GM18507 (cell line): Measurements from ENCODE around the gene PCNX1.
"Not testable (repeated sequence)": the region's sequence is repeated elsewhere in the genome, so short reads cannot be mapped to it uniquely, and the experiment has no call there.

Source experiments
- DNase-seq: peaks from one replicate; pipeline ENCODE4 v3.0.0; 2011; ENCODE audit warnings: low read depth; ENCODE audit not compliant: insufficient read length; ENCODE audit errors: extremely low spot score
- FAIRE-seq: peaks from 2 replicates; lab custom pipeline; 2011; peaks lifted over from hg19 to GRCh38; lab: Jason Lieb, UNC

Gene PCNX1

DNA sequence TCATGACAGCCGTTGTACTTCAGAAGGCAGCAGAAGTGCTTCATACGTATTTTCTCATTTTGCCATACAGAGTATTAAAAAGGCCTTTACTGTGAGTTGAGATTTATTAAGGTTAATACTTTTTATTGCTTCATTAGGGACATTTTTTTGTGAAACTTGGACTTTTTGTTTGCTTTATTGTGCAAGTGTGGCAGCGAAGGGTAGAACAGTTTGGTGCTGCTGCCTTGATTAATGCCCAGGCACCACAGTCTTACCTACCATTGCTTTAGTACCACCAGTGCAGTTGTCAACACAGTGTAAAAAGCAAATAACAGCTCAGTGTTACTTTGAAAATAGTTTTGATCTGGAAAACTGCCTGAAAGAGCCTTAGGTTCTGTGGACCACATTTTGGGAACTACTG, 147.4 kb downstream of the PCNX1 start:
- DNase-seq (no peak), FAIRE-seq (no peak)

DNA sequence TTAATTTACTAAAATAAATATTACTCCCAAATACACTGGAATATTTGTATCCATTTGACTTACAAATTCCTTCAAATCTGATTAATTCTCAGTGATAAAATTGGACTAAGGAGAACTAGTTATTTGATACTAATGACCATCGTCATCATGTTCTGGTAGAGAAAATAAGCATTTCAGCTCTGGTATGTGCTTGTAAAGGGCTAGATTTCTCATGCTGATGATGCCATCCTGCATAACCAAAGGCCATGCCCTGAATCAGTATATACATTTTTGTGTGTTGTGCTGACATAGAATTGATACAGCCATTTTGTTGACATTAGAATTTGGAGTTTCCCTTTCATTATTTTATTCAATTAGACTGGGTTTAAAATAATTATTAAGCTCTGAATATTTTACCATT, 148.9 kb downstream of the PCNX1 start:
- no peak for DNase-seq
- FAIRE-seq = no peak

DNA sequence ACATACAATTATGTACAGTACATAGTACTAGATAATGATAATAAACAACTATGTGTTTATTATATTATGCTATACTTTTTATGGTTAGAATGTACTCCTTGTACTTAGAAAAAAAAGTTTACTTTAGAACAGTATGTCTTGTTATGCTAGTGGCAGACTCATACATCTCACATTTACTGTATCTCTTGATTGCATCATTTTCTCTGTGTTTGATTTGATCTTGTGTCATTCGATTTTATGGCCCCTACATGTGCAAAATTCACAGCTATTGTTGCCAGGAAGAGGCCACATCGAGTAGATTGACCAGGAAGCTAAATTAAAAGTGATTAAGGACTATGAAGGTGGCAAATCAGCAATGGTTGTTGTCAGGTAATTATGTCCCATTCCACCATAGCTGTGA, 153.0 kb downstream of the PCNX1 start:
- FAIRE-seq (no peak), DNase-seq (no peak)

DNA sequence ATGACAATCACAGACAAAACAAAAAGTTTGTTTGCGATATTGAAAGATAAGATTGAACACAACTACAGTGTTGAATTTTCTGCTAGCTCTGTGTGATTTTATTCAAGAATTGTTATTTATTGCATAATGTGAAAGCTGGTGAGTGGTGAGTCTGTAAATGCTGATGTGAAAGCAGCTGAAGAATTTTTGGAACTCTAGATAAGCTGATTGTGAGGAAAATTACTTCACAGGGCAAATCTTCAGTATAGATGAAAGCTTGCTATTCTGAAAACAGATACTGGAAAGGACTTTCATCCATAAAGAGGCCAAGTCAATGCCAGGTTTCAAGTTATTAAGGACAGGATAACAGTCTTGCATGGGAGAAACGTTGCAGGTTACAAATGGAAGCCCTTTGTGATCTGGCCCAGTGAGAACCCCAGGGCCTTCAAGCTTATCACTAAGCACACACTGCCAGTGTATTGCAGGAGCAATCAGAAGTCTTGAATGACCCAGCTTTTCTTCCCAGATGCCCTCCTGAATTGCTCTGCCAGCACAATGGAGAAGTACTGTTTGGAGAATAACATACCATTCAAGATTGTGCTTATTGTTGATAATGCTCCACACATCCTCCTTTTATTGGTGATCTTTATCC, 153.7 kb downstream of the PCNX1 start:
- DNase-seq (no peak), FAIRE-seq (no peak)

DNA sequence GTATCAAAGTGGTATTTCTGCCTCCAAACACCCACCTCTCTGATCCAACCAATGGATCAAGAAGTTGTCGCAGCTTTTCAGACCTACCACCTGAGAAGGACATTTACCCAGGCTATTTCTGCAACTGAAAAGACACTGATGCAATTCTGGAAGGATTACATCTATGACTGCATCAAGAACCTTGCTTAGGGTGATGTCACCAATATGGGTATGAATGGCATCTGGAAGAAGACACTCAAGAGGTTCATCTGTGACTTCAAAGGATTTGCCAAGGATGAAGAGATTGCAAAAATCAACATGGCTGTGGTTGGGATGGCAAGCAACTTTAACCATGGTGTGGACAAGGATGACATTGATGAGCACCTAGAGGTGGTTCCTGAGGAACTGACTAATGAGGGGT, 154.2 kb downstream of the PCNX1 start:
- no peak for FAIRE-seq
- DNase-seq = no peak

DNA sequence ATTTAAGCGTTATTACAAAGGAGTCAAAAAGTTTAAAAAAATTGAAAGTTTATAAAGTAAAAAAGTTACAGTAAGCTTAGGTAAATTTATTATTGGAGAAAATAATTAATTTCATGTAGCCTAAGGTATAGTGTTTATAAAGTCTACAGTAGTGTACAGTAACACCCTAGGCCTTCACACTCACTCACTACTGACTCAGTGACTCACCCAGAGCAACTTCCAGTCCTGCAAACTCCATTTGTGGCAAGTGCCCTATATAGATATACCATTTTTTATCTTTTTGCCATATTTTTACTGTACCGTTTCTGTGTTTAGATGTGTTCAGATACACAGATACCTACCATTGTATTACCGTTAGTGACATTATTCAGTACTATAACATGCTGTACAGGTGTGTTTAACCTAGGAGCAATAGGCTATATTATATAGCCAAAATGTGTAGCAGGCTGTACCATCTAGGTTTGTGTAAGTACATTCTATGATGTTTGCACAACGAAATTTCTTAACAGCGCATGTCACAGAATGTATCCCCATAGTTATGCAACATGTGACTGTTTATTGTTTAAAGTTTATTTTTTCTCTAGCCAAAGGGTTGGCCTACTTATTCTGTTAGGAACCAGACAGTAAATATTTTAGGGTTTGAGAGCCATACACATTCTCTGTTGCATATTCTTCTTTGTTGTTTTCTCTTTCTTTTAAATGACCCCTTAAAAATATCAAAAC, 155.5 kb downstream of the PCNX1 start:
- FAIRE-seq (peak; percentile 21), DNase-seq (no peak)

DNA sequence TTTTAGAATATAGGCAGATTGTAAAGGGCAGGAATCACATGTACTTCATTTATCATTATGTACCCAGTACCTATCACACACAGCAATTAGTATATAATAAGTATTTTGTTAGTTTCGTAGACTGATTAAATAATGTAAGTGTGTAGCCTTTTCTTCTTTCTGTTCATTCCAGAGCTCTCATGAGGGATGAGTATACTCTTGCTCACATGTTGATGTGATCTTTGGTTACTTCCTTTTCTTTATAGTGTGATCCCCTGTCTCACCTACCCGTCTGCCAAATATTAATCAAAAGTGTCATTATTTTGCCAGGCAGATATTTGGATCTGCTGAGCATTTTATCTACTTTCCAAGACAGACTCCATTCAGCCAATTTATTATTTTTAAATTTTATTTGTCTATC, 156.1 kb downstream of the PCNX1 start:
- FAIRE-seq = no peak
- no peak for DNase-seq

DNA sequence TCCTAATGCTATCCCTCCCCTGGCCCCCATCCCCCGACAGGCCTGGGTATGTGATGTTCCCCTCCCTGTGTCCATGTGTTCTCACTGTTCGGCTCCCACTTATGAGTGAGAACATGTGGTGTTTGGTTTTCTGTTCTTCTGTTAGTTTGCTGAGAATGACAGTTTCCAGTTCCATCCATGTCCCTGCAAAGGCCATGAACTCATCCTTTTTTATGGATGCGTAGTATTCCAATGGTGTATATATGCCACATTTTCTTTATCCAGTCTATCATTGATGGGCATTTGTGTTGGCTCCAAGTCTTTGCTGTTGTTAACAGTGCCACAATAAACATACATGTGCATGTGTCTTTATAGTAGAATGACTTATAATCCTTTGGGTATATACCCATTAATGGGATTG, 157.5 kb downstream of the PCNX1 start:
- DNase-seq, FAIRE-seq: not testable (repeated sequence)

DNA sequence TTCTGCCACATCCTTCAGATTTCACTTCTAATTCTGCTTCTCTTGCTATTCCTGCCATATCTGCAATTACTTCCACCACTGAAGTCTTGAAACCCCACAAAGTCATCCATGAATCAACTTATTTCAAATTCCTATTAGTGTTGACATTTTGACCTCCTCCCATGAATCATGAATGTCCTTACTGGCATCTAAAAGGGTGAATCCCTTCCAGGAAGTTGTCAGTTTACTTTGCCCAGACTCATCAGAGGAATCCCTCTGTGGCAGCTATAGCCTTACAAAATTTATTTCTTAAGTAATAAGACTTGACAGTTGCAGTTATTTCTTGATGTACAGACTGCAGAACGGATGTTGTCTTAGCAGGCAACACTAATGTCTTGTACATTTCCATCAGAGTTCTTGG, 162.9 kb downstream of the PCNX1 start:
- no peak for FAIRE-seq
- no peak for DNase-seq

DNA sequence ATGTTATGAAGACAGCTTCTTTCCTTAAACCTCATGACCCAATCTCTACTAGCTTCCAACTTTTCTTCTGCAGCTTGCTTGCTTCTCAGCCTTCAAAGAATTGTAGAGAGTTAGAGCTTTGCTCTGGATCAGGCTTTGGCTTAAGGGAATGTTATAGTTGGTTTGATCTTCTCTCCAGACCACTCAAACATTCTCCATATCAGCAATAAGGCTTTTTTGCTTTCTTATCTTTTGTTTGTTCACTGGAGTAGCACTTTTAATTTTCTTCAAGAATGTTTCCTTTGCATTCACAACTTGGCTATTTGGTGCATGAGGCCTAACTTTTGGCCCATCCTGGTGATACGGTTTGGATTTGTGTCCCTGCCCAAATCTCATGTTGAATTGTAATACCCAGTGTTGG, 163.8 kb downstream of the PCNX1 start:
- DNase-seq (no peak), FAIRE-seq (no peak)

DNA sequence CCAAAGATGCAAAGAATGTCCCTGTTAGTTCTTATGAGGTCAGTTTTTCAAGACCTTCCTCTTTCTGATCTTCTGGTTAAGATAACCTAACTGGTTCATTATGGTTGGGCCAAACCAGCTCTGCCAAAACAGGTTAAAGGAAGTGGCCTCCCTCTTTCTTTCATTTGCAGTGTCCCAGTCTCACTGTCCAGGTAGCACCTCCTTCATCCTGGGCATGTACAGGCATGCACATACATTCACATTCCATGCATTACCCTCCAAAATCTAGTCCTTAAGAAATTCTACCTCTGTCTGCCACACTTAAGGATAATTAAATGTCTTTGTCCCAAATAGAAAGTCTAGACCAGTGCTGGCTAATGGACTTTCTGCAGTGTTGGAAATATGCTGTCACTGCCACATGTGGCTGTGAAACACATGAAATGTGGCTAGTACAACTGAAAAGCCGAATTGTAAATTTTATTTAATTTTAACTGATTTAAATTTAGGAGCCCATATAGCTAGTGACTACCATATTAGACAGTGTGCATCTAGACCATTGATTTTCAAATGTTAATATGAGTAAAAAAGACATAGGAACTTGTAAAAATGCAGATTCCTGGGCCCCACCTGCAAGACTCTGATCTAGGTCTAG, 169.3 kb downstream of the PCNX1 start:
- DNase-seq = no peak
- no peak for FAIRE-seq

DNA sequence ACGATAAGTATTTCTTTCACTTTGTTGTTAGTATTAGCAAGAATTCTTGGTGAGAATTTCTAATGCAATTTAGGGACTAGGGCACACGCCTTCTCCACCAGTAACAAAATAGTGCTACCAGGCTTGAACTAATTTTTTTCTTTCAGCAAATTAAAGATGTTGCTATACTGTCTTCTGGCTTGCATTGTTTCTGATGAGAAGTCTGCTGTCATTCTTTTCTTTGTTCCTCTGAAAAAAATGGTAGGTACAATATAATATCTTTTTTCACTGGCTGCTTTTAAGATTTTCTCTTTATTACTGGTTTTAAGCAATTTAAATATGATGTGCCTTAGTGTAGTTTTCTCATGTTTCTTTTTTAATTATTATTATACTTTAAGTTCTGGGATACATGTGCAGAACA, 171.2 kb downstream of the PCNX1 start:
- DNase-seq (no peak), FAIRE-seq (no peak)

DNA sequence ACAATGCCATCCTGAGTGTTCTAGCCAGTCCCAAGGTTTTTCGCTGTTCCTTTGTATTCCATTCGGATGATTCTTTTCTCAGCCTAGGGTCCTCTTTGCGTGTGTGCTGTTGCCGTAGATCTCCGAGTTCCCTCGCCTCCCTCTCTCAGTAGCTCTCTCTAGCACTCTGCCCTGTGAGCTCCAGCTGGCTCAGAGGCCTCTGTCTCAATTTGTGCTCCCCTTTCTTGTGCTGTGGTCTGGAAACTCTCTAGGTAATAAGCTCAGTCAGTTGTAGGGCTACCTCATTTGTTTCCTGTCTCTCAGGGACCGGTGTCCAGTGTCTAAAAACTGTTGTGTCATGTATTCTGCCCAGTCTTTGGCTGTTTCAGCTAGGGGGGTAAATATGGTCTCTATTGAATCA, 179.3 kb downstream of the PCNX1 start:
- FAIRE-seq (no peak), DNase-seq (no peak)

DNA sequence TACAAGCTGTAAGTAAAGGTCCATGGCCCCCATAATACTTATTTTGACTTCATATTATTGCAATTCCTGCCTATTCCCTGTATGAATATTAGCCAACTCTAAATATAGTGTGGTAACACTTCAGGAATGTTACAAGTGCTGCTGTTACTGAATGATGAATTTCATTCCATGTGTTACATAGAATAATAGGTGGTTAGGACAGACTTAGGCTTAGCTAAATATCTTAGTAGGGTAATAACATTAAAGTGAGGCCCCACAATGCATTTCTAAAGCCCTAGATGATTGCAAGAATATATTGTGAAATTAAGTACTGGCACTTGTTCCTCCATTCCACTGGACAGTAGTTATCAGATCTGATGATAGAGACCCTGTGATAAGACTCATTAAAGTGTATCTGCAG, 182.7 kb downstream of the PCNX1 start:
- DNase-seq = no peak
- no peak for FAIRE-seq

DNA sequence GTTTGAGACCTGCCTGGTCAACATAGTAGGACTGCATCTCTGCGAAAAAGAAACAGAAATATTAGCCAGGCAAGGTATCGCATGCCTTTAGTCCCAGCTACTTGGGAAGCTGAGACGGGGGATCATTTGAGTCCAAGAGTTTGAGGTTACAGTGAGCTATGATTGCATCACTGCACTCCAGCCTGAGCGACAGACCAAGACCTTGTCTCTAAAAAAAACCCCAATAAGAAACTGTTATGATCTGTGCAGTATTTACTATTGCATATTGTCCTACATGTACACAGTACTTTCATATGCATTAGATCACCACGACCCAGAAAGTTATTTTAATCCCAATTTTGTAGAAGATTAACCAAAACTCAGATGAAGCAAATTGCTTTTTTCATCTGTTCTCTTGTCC, 187.5 kb downstream of the PCNX1 start:
- DNase-seq = no peak
- no peak for FAIRE-seq

DNA sequence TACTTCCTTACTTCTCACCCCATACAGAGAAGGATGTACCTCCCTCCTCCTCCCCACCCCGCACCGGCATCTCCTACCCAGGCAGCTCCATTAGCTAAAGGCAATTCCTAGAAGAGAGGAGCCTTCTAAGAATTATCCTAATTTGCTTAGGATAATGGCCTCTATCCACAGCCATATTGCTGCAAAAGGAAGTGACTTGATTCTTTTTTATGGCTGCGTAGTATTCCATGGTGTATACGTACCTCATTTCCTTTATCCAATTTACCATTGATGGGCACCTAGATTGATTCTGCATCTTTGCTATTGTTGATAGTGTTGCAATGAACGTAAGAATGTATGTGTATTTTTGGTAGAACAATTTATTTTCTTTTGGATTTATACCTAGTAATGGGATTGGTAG, 189.7 kb downstream of the PCNX1 start:
- DNase-seq = no peak
- no peak for FAIRE-seq

DNA sequence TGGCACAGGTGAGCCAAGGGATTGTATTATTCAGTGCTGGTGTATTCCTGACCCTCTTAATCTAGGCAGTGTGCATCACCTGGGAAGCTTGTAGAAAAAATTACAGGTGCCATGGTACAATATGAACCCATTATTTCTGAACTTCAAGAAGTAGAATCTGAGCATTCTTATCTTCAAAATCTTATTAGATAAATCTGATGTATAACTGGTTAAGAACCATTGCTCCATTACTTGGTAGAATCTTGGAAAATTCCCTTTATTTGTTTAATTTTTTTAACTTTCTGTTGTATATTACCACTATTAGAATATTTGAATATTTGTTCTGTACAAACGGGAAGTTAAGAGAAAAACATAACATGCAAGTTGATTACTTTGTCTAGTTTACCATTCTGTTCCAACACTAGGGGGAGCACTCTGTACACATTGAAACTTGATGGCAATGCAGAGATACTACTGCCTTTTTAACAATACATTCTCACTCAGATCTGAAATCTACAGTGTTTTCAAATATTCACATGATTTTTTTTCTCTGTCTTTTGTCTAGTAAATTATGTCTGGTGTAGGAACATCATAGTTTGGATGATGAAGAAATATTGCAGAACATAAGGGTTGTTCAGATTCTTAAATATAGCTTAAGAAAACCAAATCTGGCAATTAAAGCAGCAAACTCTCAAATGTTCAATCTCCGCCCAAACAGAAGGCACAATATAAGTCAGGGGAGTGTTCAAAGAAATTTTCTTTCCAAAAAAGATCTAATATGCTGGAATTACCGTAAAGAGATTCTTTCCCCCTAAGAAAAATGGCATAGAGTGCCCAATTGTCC, 196.6 kb downstream of the PCNX1 start:
- DNase-seq (peak; percentile 14), FAIRE-seq (peak; percentile 93)

DNA sequence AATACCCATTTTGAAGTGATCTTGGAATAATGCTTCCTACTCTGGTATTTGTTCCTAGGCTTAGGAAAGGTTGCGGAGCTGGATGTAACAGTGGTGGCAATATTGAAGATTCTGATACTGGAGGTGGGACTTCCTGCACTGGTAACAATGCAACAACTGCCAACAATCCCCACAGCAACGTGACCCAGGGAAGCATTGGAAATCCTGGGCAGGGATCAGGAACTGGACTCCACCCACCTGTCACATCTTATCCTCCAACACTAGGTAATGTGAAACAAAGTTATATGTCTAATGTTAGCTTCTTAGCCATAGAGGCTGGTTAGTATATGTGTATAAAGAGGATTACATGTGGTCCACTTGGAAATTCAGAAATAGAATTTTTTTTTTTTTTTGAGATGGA, 197.9 kb downstream of the PCNX1 start:
- FAIRE-seq (no peak), DNase-seq (no peak)

DNA sequence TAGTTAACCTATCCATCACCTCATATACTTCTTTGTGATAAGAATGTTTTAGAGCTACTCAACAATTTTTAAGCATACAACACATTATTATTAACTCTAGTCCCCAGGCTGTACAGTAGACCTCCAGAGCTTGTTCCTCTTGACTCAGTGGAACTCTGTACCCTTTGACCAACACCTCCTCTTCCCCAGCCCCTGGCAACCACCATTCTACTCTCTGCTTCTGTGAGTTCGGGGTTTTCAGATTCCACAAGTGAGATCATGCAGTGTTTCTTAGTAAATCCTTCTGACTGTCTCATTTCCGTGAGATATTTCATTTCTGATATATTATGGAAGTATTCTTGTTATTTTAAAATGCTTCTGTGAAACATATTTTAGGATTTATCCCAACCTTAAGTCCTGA, 200.7 kb downstream of the PCNX1 start:
- no peak for DNase-seq
- no peak for FAIRE-seq

DNA sequence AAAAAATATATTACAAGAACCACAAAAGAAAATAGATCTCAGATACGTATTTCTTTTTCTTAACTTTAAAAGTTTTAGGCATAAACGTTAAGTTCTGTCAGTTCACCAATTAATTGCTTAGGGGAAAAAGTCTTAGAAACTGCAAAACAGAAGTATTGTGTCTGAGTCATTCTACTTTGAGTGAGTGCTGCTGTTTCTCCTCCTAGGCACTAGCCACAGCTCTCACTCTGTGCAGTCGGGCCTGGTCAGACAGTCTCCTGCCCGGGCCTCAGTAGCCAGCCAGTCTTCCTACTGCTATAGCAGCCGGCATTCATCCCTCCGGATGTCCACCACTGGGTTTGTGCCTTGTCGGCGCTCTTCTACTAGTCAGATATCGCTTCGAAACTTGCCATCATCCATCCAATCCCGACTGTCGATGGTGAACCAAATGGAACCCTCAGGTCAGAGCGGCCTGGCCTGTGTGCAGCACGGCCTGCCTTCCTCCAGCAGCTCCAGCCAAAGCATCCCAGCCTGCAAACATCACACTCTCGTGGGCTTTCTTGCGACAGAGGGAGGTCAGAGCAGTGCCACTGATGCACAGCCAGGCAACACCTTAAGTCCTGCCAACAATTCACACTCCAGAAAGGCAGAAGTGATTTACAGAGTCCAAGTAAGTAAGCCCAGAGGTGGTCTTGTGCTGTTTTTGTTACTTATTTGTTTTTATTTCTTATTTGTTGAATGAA, 201.3 kb downstream of the PCNX1 start:
- no peak for FAIRE-seq
- DNase-seq = no peak
